Endothelial cell of umbilical vein (primary cell): ENCODE measurements around the gene EPS8. TPM values are rescaled to one million over a fixed set of nuclear protein-coding genes. Genes with fewer than 3 reads are reported as not detected.

ENCODE experiments used
- BruUV-seq: library from RNA; stranded (reverse); fragments of 400-500 nt; replicated peaks from 2 replicates; lab custom pipeline; 2021; lab: Mats Ljungman, UMichigan
- CTCF ChIA-PET: fragments of 300-600, 350-600 bp; sonication (Branson Sonifier 250); formaldehyde crosslinking; loops from one replicate; lab custom pipeline; 2021; ENCODE audit warnings: antibody characterized with exemption, inconsistent platforms; lab: Charles Lee
- POLR2A ChIA-PET: fragments of 300-600, 350-600 bp; sonication (Branson Sonifier 250); formaldehyde crosslinking; loops from one replicate; lab custom pipeline; 2021; ENCODE audit warnings: antibody characterized with exemption, inconsistent platforms; lab: Charles Lee
- DNase-seq: peaks from one replicate; pipeline ENCODE4 v3.0.0-alpha.2; 2011; ENCODE audit warnings: low read depth, low spot score
- FAIRE-seq: peaks from 2 replicates; lab custom pipeline; 2011; peaks lifted over from hg19 to GRCh38; lab: Jason Lieb, UNC
- H2AFZ ChIP-seq: 2 replicates; pipeline ENCODE4 v1.6.0; 2012; ENCODE audit warnings: low read depth, low read length, control low read depth, inconsistent platforms
- H3K27ac ChIP-seq: 2 replicates; pipeline ENCODE4 v1.5.1; 2011; ENCODE audit warnings: low read depth, mild to moderate bottlenecking, control low read depth, low read length, moderate library complexity; ENCODE audit not compliant: insufficient read depth
- H3K27me3 ChIP-seq, 2 experiments: 2 replicates each; pipeline versions ENCODE4 v1.6.0 to v1.6.1; 2011; ENCODE audit warnings: low read length in 2 of 2, mixed read lengths in 1 of 2; ENCODE audit not compliant: control insufficient read depth in 2 of 2, insufficient read depth in 2 of 2
- H3K36me3 ChIP-seq, 2 experiments: 2 replicates in 1 of 2; 3 replicates in 1 of 2; pipeline ENCODE4 v1.5.1; 2011; ENCODE audit warnings: low read length in 2 of 2, mild to moderate bottlenecking in 1 of 2, moderate library complexity in 1 of 2; ENCODE audit not compliant: control insufficient read depth in 2 of 2, insufficient read depth in 2 of 2; ENCODE audit errors: extremely low read depth in 1 of 2
- H3K4me1 ChIP-seq: 3 replicates; pipeline ENCODE4 v1.5.1; 2011; ENCODE audit warnings: mild to moderate bottlenecking, low read length; ENCODE audit not compliant: control insufficient read depth, insufficient read depth; ENCODE audit errors: extremely low read depth
- H3K4me2 ChIP-seq: 2 replicates; pipeline ENCODE4 v1.6.1; 2011; ENCODE audit warnings: low read length, control low read depth, mixed read lengths; ENCODE audit not compliant: insufficient read depth
- H3K4me3 ChIP-seq, 3 experiments: fragments of 200-600 bp in 1 of 3; sonication (generic), shearing (Covaris generic) in 1 of 3; replicated peaks in 1 of 3; 2 replicates each; pipeline ENCODE4 v1.5.1; 2011 to 2016; ENCODE audit warnings: control low read depth in 3 of 3, low read length in 3 of 3, mild to moderate bottlenecking in 2 of 3, inconsistent platforms in 1 of 3, low read depth in 1 of 3, moderate library complexity in 1 of 3; ENCODE audit not compliant: insufficient read depth in 1 of 3
- H3K79me2 ChIP-seq: 2 replicates; pipeline ENCODE4 v1.6.0; 2012; ENCODE audit warnings: low read length, inconsistent platforms; ENCODE audit not compliant: control insufficient read depth, insufficient read depth
- H3K9ac ChIP-seq: replicated peaks from 2 replicates; pipeline ENCODE3; 2011; ENCODE audit warnings: low read length, control low read depth; ENCODE audit not compliant: insufficient read depth; ENCODE audit errors: extremely low read depth
- H3K9me1 ChIP-seq: replicated peaks from 3 replicates; pipeline ENCODE4 v1.6.0; 2011; ENCODE audit warnings: mild to moderate bottlenecking, low read length; ENCODE audit not compliant: control insufficient read depth, insufficient read depth; ENCODE audit errors: extremely low read depth
- H3K9me3 ChIP-seq: replicated peaks from 2 replicates; pipeline ENCODE4 v1.5.1; 2012; ENCODE audit warnings: low read length, inconsistent platforms; ENCODE audit not compliant: control insufficient read depth, insufficient read depth
- H4K20me1 ChIP-seq: replicated peaks from 2 replicates; pipeline ENCODE3; 2011; ENCODE audit warnings: mild to moderate bottlenecking, low read length; ENCODE audit not compliant: control insufficient read depth, insufficient read depth; ENCODE audit errors: extremely low read depth
- CTCF ChIP-seq, 2 donors: IDR thresholded peaks; 1 replicate in 1 of 2; 2 replicates in 1 of 2; pipeline ENCODE4 v1.5.1; 2011; ENCODE audit warnings: low read length in 2 of 2, mild to moderate bottlenecking in 2 of 2, moderate library complexity in 2 of 2, control low read depth in 1 of 2, inconsistent platforms in 1 of 2, low read depth in 1 of 2; ENCODE audit not compliant: insufficient read depth in 1 of 2; ENCODE audit errors: extremely low read depth in 1 of 2
- GATA2 ChIP-seq: IDR thresholded peaks from 2 replicates; pipeline ENCODE4 v1.7.0; 2011; ENCODE audit warnings: low read depth, mild to moderate bottlenecking, moderate library complexity, mixed read lengths, low read length; ENCODE audit not compliant: insufficient read length, insufficient read depth
- MAX ChIP-seq: IDR thresholded peaks from 2 replicates; pipeline ENCODE4 v1.6.1; 2011; ENCODE audit not compliant: insufficient read depth, insufficient read length
- POLR2AphosphoS5 ChIP-seq: IDR thresholded peaks from 2 replicates; pipeline ENCODE4 v1.6.1; 2012; ENCODE audit warnings: low read depth, mild to moderate bottlenecking, control low read depth, low read length, moderate library complexity; ENCODE audit not compliant: insufficient read depth
- dilution Hi-C: fragments of 300-500 bp; cut with MboI; formaldehyde crosslinking; loops from one replicate; pipeline ENCODE4 v1.15.0; 2019; ENCODE audit warnings: low sequenced_read_pairs; ENCODE audit not compliant: extremely low pct_ligation_motif_present
- intact Hi-C: fragments of 100-400 bp; cut with micrococcal nuclease; formaldehyde crosslinking; loops from one replicate; pipeline ENCODE4 v1.10.0; 2022
- polyA plus RNA-seq, 4 experiments: library from polyadenylated mRNA; depleted of rRNA in 3 of 4; stranded (reverse) in 3 of 4; unstranded in 1 of 4; fragments of >200 nt; gene quantifications; 2 replicates each; pipeline versions ENCODE4 v1.2.1 to v1.2.3, GENCODE V29; 2011 to 2012; ENCODE audit warnings: missing spikeins in 1 of 4
- total RNA-seq: library from RNA; stranded (reverse); gene quantifications from 2 replicates; pipeline ENCODE4 v1.2.3, GENCODE V29; 2021

Gene EPS8
- total and polyA plus RNA-seq, 2 donors (not counting 3 experiments of a cell fraction or from before 2014, with no cell fraction given), result 8.4 to 11.9 TPM

DNA sequence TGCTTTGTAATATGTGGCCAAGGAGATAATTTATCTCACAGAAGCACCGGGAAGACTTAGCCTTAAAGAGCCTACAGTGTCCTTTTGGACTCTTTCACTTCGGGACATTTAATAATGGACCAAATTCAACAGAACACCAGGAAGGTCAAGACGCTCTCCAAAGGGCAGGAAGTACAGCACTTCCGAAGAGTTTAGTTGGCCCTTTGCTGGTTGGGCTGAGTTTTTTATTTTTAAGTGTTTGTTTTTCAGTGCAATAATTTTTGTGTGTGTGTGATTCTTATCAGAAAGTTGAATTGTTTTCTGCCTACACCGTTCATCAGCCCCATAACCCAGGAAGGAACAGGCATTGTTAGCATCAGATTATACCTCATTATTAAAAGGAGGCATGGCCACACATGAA, 193.0 kb downstream of the EPS8 start:
- H3K4me1 ChIP-seq, result peaks cover 31% of the 10 kb centered on the region
- no peaks in the 10 kb centered on the region for H3K9me1 ChIP-seq
- H3K27me3 ChIP-seq, result no peaks in the 10 kb centered on the region
- H3K9ac ChIP-seq, result no peak overlapping the region
- no peak overlapping the region for H3K27ac ChIP-seq
- no peak for TF ChIP-seq CTCF (IDR thresholded peaks at IDR 0.05; ENCODE audit: extremely low read depth in 1 of 2, insufficient read depth in 1 of 2, low read depth in 1 of 2, low read length in 2 of 2)
- peak; percentile 50 for TF ChIP-seq GATA2
- TF ChIP-seq POLR2AphosphoS5, result no peak
- peak overlapping the region; percentile 43 for H3K4me2 ChIP-seq
- H3K4me3 ChIP-seq, result no peak overlapping the region
- no peaks in the 10 kb centered on the region for H3K79me2 ChIP-seq
- H3K36me3 ChIP-seq, result no peaks in the 10 kb centered on the region
- dilution Hi-C loops, result no loop called here
- H3K9me3 ChIP-seq, result no peaks in the 10 kb centered on the region
- POLR2A ChIA-PET, result no interaction called here
- DNase-seq (peak; percentile 26), FAIRE-seq (no peak)
- H2AFZ ChIP-seq, result no peak overlapping the region
- CTCF ChIA-PET, result interaction anchor here (1.0 kb wide), 1 partner anchor 12 kb away, joined by 3 read pairs; no protein-coding TSS in a partner anchor
- intact Hi-C loops, result no loop called here
- no peaks in the 10 kb centered on the region for H4K20me1 ChIP-seq
- no TSS peak for BruUV-seq

- FAIRE-seq (peak; percentile 68), DNase-seq (peak; percentile 52)
- Histone ChIP-seq H3K36me3 (no peaks in the 10 kb centered on the region), H2AFZ (no peak overlapping the region), H3K4me3 (no peak overlapping the region), H3K9me3 (no peaks in the 10 kb centered on the region), H3K4me1 (peaks cover 17% of the 10 kb centered on the region), H3K27me3 (peaks cover 0 to 4% of the 10 kb centered on the region in 2 experiments), H3K4me2 (no peak overlapping the region), H3K79me2 (no peaks in the 10 kb centered on the region), H3K27ac (no peak overlapping the region), H3K9ac (no peak overlapping the region), H4K20me1 (no peaks in the 10 kb centered on the region), H3K9me1 (no peaks in the 10 kb centered on the region)
- no TSS peak for BruUV-seq
- POLR2A ChIA-PET, result no interaction called here
- intact Hi-C loops (no loop called here), dilution Hi-C loops (no loop called here)
- CTCF ChIA-PET, result interaction anchor here (0.7 to 6.1 kb wide), 7 partner anchors 8 to 272 kb away, joined by 3 to 150 read pairs (median 4); no protein-coding TSS in a partner anchor
- TF ChIP-seq GATA2, result peak; percentile 72
- no peak for TF ChIP-seq MAX
These were observed 196.3 kb downstream of the EPS8 start for GRCh38 chr12:15592934-15593333.
